Stomach (tissue), 4 donors: ENCODE data around the gene CLDN20.

ENCODE experiments used
- EP300 ChIP-seq: sonication (generic); formaldehyde crosslinking; IDR thresholded peaks from one replicate; pipeline ENCODE4 v1.6.1; 2017; ENCODE audit warnings: antibody characterized with exemption
- POLR2AphosphoS5 ChIP-seq, 3 donors: sonication (generic); formaldehyde crosslinking; IDR thresholded peaks; one replicate each; pipeline ENCODE4 v1.6.1; 2016; ENCODE audit warnings: antibody characterized with exemption in 3 of 3
- TF ChIP-seq, protein P1 (sequence below), 7 experiments: fragments of 450-650 bp in 4 of 7; fragments of 200-600 bp in 3 of 7; sonication (generic) in 3 of 7; IDR thresholded peaks; one replicate each; pipeline ENCODE4 v1.5.1; 2016 to 2019; ENCODE audit warnings: antibody characterized with exemption in 7 of 7, control low read depth in 2 of 7, mild to moderate bottlenecking in 1 of 7

DNA sequence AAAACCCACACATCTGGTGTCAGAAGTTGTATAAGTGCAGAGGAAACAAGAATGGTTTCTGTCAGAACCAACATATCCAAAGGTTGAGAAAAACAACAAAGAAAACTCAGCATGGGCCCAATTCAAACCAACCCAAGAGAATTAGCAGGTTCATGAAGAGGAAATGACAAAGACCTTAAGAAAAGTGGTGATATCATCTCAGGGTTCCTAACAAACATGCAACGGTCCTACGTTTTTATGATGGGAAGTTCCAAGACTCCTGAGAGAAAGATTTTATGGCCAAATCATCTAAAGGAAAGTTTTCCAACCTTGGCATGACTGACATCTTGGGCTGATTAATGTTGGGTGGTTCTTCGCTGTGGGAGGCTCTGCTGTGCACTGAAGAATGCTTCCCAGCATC is 27.5 kb downstream of the CLDN20 start:
- TF ChIP-seq, protein P1, sequence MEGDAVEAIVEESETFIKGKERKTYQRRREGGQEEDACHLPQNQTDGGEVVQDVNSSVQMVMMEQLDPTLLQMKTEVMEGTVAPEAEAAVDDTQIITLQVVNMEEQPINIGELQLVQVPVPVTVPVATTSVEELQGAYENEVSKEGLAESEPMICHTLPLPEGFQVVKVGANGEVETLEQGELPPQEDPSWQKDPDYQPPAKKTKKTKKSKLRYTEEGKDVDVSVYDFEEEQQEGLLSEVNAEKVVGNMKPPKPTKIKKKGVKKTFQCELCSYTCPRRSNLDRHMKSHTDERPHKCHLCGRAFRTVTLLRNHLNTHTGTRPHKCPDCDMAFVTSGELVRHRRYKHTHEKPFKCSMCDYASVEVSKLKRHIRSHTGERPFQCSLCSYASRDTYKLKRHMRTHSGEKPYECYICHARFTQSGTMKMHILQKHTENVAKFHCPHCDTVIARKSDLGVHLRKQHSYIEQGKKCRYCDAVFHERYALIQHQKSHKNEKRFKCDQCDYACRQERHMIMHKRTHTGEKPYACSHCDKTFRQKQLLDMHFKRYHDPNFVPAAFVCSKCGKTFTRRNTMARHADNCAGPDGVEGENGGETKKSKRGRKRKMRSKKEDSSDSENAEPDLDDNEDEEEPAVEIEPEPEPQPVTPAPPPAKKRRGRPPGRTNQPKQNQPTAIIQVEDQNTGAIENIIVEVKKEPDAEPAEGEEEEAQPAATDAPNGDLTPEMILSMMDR (IDR thresholded peaks at IDR 0.05): no peak
- TF ChIP-seq POLR2AphosphoS5 (IDR thresholded peaks at IDR 0.05) (no peak), EP300 (no peak)
